Measurements from ENCODE around the gene ITPR1. TPM values are rescaled to one million over a fixed set of nuclear protein-coding genes. Genes with fewer than 3 reads are reported as not detected.

ITPR1 gene
- total RNA-seq, 1 donor from 2014 or later, result 11.2 TPM

GRCh38 chr3:4859788-4860187 lies 366.6 kb downstream of the ITPR1 start:
- Mint-ChIP-seq H3K36me3 (ENCODE audit: insufficient read depth) (peaks cover 3% of the 10 kb centered on the region), H3K4me3 (ENCODE audit: low read depth) (no peak overlapping the region), H3K27me3 (peaks cover 8% of the 10 kb centered on the region), H3K9me3 (ENCODE audit: low read depth) (peaks cover 12% of the 10 kb centered on the region), H3K4me1 (ENCODE audit: low read depth) (peaks cover 3% of the 10 kb centered on the region), H3K27ac (no peak overlapping the region)
- DNase-seq (ENCODE audit: low spot score, unreplicated experiment), result no peak
- TF ChIP-seq CTCF (IDR thresholded peaks at IDR 0.05; ENCODE audit: unreplicated experiment), result no peak

- Mint-ChIP-seq H3K4me1 (ENCODE audit: low read depth) (peaks cover 9% of the 10 kb centered on the region), H3K9me3 (ENCODE audit: low read depth) (peaks cover 8% of the 10 kb centered on the region), H3K27ac (no peak overlapping the region)
Measured at GRCh38 chr3:4862973-4863372, 369.8 kb downstream of the ITPR1 start.

GRCh38 chr3:4864503-4864902 lies 371.4 kb downstream of the ITPR1 start:
- no peak for TF ChIP-seq CTCF (IDR thresholded peaks at IDR 0.05; ENCODE audit: unreplicated experiment)
- Mint-ChIP-seq H3K27ac (no peak overlapping the region), H3K27me3 (peaks cover 8% of the 10 kb centered on the region), H3K4me3 (ENCODE audit: low read depth) (no peak overlapping the region), H3K9me3 (ENCODE audit: low read depth) (peaks cover 8% of the 10 kb centered on the region), H3K36me3 (ENCODE audit: insufficient read depth) (peaks cover 3% of the 10 kb centered on the region), H3K4me1 (ENCODE audit: low read depth) (peaks cover 9% of the 10 kb centered on the region)
- DNase-seq (ENCODE audit: low spot score, unreplicated experiment), result no peak

More at GRCh38 chr3:4862973-4863372, 369.8 kb downstream of the ITPR1 start:
- Mint-ChIP-seq H3K36me3 (ENCODE audit: insufficient read depth) (peaks cover 3% of the 10 kb centered on the region), H3K27me3 (peaks cover 8% of the 10 kb centered on the region), H3K4me3 (ENCODE audit: low read depth) (no peak overlapping the region)
- TF ChIP-seq CTCF (IDR thresholded peaks at IDR 0.05; ENCODE audit: unreplicated experiment), result no peak
- no peak for DNase-seq (ENCODE audit: low spot score, unreplicated experiment)

- TF ChIP-seq CTCF (IDR thresholded peaks at IDR 0.05; ENCODE audit: unreplicated experiment), result no peak
Measured at GRCh38 chr3:4865714-4866113, 372.6 kb downstream of the ITPR1 start.

GRCh38 chr3:4866866-4867265 lies 373.7 kb downstream of the ITPR1 start:
- no peak for DNase-seq (ENCODE audit: low spot score, unreplicated experiment)

More at GRCh38 chr3:4865714-4866113, 372.6 kb downstream of the ITPR1 start:
- Mint-ChIP-seq H3K4me3 (ENCODE audit: low read depth) (no peak overlapping the region), H3K36me3 (ENCODE audit: insufficient read depth) (peaks cover 1% of the 10 kb centered on the region), H3K9me3 (ENCODE audit: low read depth) (peaks cover 5% of the 10 kb centered on the region), H3K4me1 (ENCODE audit: low read depth) (peaks cover 9% of the 10 kb centered on the region), H3K27me3 (peaks cover 17% of the 10 kb centered on the region), H3K27ac (no peak overlapping the region)
- DNase-seq (ENCODE audit: low spot score, unreplicated experiment), result no peak

More at GRCh38 chr3:4866866-4867265, 373.7 kb downstream of the ITPR1 start:
- Mint-ChIP-seq H3K4me1 (ENCODE audit: low read depth) (peaks cover 9% of the 10 kb centered on the region), H3K36me3 (ENCODE audit: insufficient read depth) (no peaks in the 10 kb centered on the region), H3K27ac (no peak overlapping the region), H3K4me3 (ENCODE audit: low read depth) (no peak overlapping the region), H3K9me3 (ENCODE audit: low read depth) (no peaks in the 10 kb centered on the region), H3K27me3 (peaks cover 25% of the 10 kb centered on the region)
- TF ChIP-seq CTCF (IDR thresholded peaks at IDR 0.05; ENCODE audit: unreplicated experiment), result no peak
